IMR-90 (cell line): Measurements from ENCODE around the gene EPHA6. TPM values are rescaled to one million over a fixed set of nuclear protein-coding genes. Genes with fewer than 3 reads are reported as not detected.

Experiments
- ATAC-seq: fragments of 200-7000 bp; cut with Tn5 transposase; 2 replicates; pipeline ENCODE4 v1.9.1; 2020; ENCODE audit warnings: low read depth, mild to moderate bottlenecking, moderate library complexity
- BruUV-seq: library from RNA; stranded (reverse); fragments of 400-500 nt; replicated peaks from 2 replicates; lab custom pipeline; 2021; lab: Mats Ljungman, UMichigan
- CTCF ChIA-PET: fragments of 300-600 bp; formaldehyde crosslinking; extraction: SDS; loops from one replicate; lab custom pipeline; 2021; ENCODE audit warnings: antibody characterized with exemption; lab: Yijun Ruan, JAX
- POLR2A ChIA-PET: fragments of 300-600 bp; sonication (Branson Sonifier 250); formaldehyde crosslinking; loops from one replicate; lab custom pipeline; 2022; ENCODE audit warnings: antibody characterized with exemption; ENCODE audit not compliant: unreplicated experiment; lab: Charles Lee
- DNase-seq: peaks from one replicate; pipeline ENCODE4 v3.0.0; 2013
- H2AFZ ChIP-seq: replicated peaks from 2 replicates; pipeline ENCODE3; 2013; ENCODE audit warnings: low read length, mild to moderate bottlenecking; ENCODE audit not compliant: poor library complexity
- H2AK5ac ChIP-seq: 2 replicates; pipeline ENCODE4 v1.6.1; 2013; ENCODE audit warnings: low read depth, low read length, inconsistent platforms
- H2AK9ac ChIP-seq: replicated peaks from 2 replicates; pipeline ENCODE3; 2013; ENCODE audit warnings: mild to moderate bottlenecking, low read depth, low read length, moderate library complexity; ENCODE audit not compliant: poor library complexity
- H2BK120ac ChIP-seq: 2 replicates; pipeline ENCODE4 v1.6.1; 2013; ENCODE audit warnings: low read depth, low read length, inconsistent platforms
- H2BK15ac ChIP-seq: 3 replicates; pipeline ENCODE4 v1.6.1; 2013; ENCODE audit warnings: low read depth, low read length, inconsistent platforms
- H2BK20ac ChIP-seq: 2 replicates; pipeline ENCODE4 v1.6.1; 2013; ENCODE audit warnings: low read depth, mild to moderate bottlenecking, inconsistent platforms, low read length, moderate library complexity
- H2BK5ac ChIP-seq: 2 replicates; pipeline ENCODE4 v1.6.1; 2013; ENCODE audit warnings: mild to moderate bottlenecking, low read depth, low read length, inconsistent platforms; ENCODE audit not compliant: poor library complexity, severe bottlenecking
- H3K14ac ChIP-seq: replicated peaks from 2 replicates; pipeline ENCODE4 v1.6.1; 2013; ENCODE audit warnings: low read depth, low read length, inconsistent platforms
- H3K18ac ChIP-seq: 2 replicates; pipeline ENCODE4 v1.6.1; 2013; ENCODE audit warnings: low read depth, low read length, control low read depth
- H3K23ac ChIP-seq: 2 replicates; pipeline ENCODE4 v1.6.1; 2013; ENCODE audit warnings: low read depth, low read length, inconsistent platforms
- H3K27ac ChIP-seq: 2 replicates; pipeline ENCODE4 v1.5.1; 2013; ENCODE audit warnings: mild to moderate bottlenecking, control low read depth, low read length; ENCODE audit not compliant: insufficient read depth
- H3K27me3 ChIP-seq: 2 replicates; pipeline ENCODE4 v1.6.1; 2013; ENCODE audit warnings: low read length; ENCODE audit not compliant: control insufficient read depth, insufficient read depth
- H3K36me3 ChIP-seq: 2 replicates; pipeline ENCODE4 v1.6.1; 2013; ENCODE audit warnings: low read length, mixed read lengths; ENCODE audit not compliant: control insufficient read depth, insufficient read depth
- H3K4ac ChIP-seq: 2 replicates; pipeline ENCODE4 v1.6.1; 2013; ENCODE audit warnings: low read depth, low read length, inconsistent platforms
- H3K4me1 ChIP-seq: 2 replicates; pipeline ENCODE4 v1.6.1; 2013; ENCODE audit warnings: low read length, mixed read lengths; ENCODE audit not compliant: control insufficient read depth, insufficient read depth
- H3K4me2 ChIP-seq: 2 replicates; pipeline ENCODE4 v1.6.1; 2013; ENCODE audit warnings: low read depth, mild to moderate bottlenecking, control low read depth, low read length, moderate library complexity
- H3K4me3 ChIP-seq: 2 replicates; pipeline ENCODE4 v1.5.1; 2013; ENCODE audit warnings: low read depth, mild to moderate bottlenecking, control low read depth, low read length, moderate library complexity; ENCODE audit not compliant: insufficient read depth
- H3K56ac ChIP-seq: 2 replicates; pipeline ENCODE4 v1.6.1; 2013; ENCODE audit warnings: low read length, inconsistent platforms; ENCODE audit not compliant: insufficient read depth; ENCODE audit errors: extremely low read depth
- H3K79me1 ChIP-seq, 2 experiments: 2 replicates each; pipeline ENCODE4 v1.6.1; 2013; ENCODE audit warnings: low read length in 2 of 2, inconsistent platforms in 1 of 2, low read depth in 1 of 2
- H3K9ac ChIP-seq: 2 replicates; pipeline ENCODE4 v1.6.1; 2013; ENCODE audit warnings: low read depth, low read length, control low read depth
- H3K9me1 ChIP-seq: 2 replicates; pipeline ENCODE4 v1.6.1; 2013; ENCODE audit warnings: low read length, inconsistent platforms; ENCODE audit not compliant: insufficient read depth
- H3K9me3 ChIP-seq: 2 replicates; pipeline ENCODE4 v1.6.1; 2013; ENCODE audit warnings: low read length; ENCODE audit not compliant: control insufficient read depth, insufficient read depth
- H4K20me1 ChIP-seq: 2 replicates; pipeline ENCODE4 v1.6.1; 2013; ENCODE audit warnings: low read length, inconsistent platforms; ENCODE audit not compliant: insufficient read depth
- H4K5ac ChIP-seq: 2 replicates; pipeline ENCODE4 v1.6.1; 2013; ENCODE audit warnings: mild to moderate bottlenecking, low read depth, low read length, control low read depth
- H4K8ac ChIP-seq, 2 experiments: 2 replicates each; pipeline ENCODE4 v1.6.1; 2013; ENCODE audit warnings: low read depth in 2 of 2, low read length in 2 of 2, control low read depth in 1 of 2, inconsistent platforms in 1 of 2
- H4K91ac ChIP-seq: 2 replicates; pipeline ENCODE4 v1.6.1; 2013; ENCODE audit warnings: low read depth, low read length, inconsistent platforms; ENCODE audit not compliant: insufficient read depth
- BHLHE40 ChIP-seq: fragments of 150-350 bp; IDR thresholded peaks from 2 replicates; pipeline ENCODE4 v1.6.1; 2016; ENCODE audit warnings: mild to moderate bottlenecking, low read depth, low read length
- CEBPB ChIP-seq: IDR thresholded peaks from 2 replicates; pipeline ENCODE4 v1.6.1; 2012; ENCODE audit warnings: low read depth, low read length, improper control_type of control experiment
- CHD1 ChIP-seq: IDR thresholded peaks from 2 replicates; pipeline ENCODE4 v1.6.1; 2012; ENCODE audit warnings: low read depth, low read length, improper control_type of control experiment
- FOS ChIP-seq: fragments of 150-350 bp; IDR thresholded peaks from 2 replicates; pipeline ENCODE4 v1.6.1; 2016; ENCODE audit warnings: low read depth, low read length
- MAFK ChIP-seq: IDR thresholded peaks from 2 replicates; pipeline ENCODE4 v1.6.1; 2012; ENCODE audit warnings: low read depth, low read length, improper control_type of control experiment
- MAZ ChIP-seq: IDR thresholded peaks from 2 replicates; pipeline ENCODE4 v1.6.1; 2012; ENCODE audit warnings: low read depth, mild to moderate bottlenecking, low read length, improper control_type of control experiment, moderate library complexity, borderline replicate concordance
- MXI1 ChIP-seq: IDR thresholded peaks from 2 replicates; pipeline ENCODE4 v1.6.1; 2012; ENCODE audit warnings: low read depth, mild to moderate bottlenecking, low read length, moderate library complexity, borderline replicate concordance
- NFE2L2 ChIP-seq: fragments of 150-350 bp; IDR thresholded peaks from 2 replicates; pipeline ENCODE4 v1.6.1; 2016; ENCODE audit warnings: low read depth, mild to moderate bottlenecking, low read length
- POLR2A ChIP-seq: IDR thresholded peaks from 2 replicates; pipeline ENCODE4 v1.6.1; 2012; ENCODE audit warnings: mild to moderate bottlenecking, low read depth, low read length
- RAD21 ChIP-seq: IDR thresholded peaks from 2 replicates; pipeline ENCODE4 v1.6.1; 2012; ENCODE audit warnings: low read length, improper control_type of control experiment
- RCOR1 ChIP-seq: IDR thresholded peaks from 2 replicates; pipeline ENCODE4 v1.6.1; 2012; ENCODE audit warnings: mild to moderate bottlenecking, low read length, improper control_type of control experiment; ENCODE audit not compliant: insufficient replicate concordance
- RFX5 ChIP-seq: IDR thresholded peaks from 2 replicates; pipeline ENCODE4 v1.8.0; 2012; ENCODE audit warnings: low read depth, mild to moderate bottlenecking, low read length, moderate library complexity
- SMC3 ChIP-seq: fragments of 150-350 bp; IDR thresholded peaks from 2 replicates; pipeline ENCODE4 v1.6.1; 2016; ENCODE audit warnings: low read depth, mild to moderate bottlenecking, antibody characterized with exemption, low read length, moderate library complexity
- USF2 ChIP-seq: fragments of 150-350 bp; IDR thresholded peaks from 2 replicates; pipeline ENCODE4 v1.6.1; 2017; ENCODE audit warnings: mild to moderate bottlenecking, antibody characterized with exemption, low read length, low read depth
- WGBS, 2 experiments: methylation state at CpG; one replicate each; pipeline versions ENCODE4 v1.1.5 to v1.1.7; 2013; ENCODE audit warnings: missing lambda C conversion rate in 2 of 2; ENCODE audit not compliant: insufficient read length in 1 of 2; ENCODE audit errors: extremely low coverage in 2 of 2; 5-methylcytosine and 5-hydroxymethylcytosine counted together
- dilution Hi-C: fragments of 300-500 bp; cut with HindIII; formaldehyde crosslinking; loops from one replicate; pipeline ENCODE4 v1.14.3; 2018; ENCODE audit warnings: low sequenced_read_pairs; ENCODE audit not compliant: unreplicated experiment
- in situ Hi-C: fragments of 300-500 bp; cut with MboI; formaldehyde crosslinking; loops from 3 replicates; pipeline ENCODE4 v1.14.3; 2019; ENCODE audit warnings: low sequenced_read_pairs, inconsistent platforms, mixed read lengths
- intact Hi-C: fragments of 100-400 bp; cut with micrococcal nuclease; formaldehyde crosslinking; loops from 2 replicates; pipeline ENCODE4 v1.10.0; 2022
- polyA plus RNA-seq, 3 experiments: library from polyadenylated mRNA; depleted of rRNA; stranded (reverse); fragments of >200 nt; gene quantifications; 2 replicates each; pipeline ENCODE4 v1.2.3, GENCODE V29; 2012; ENCODE audit warnings: low replicate concordance in 1 of 3
- total RNA-seq: library from RNA; depleted of rRNA; stranded (reverse); fragments of >200 nt; gene quantifications from 2 replicates; pipeline ENCODE4 v1.2.3, GENCODE V29; 2012
- TF ChIP-seq, protein P1 (sequence below): conservative IDR thresholded peaks from 2 replicates; pipeline ENCODE4 v1.5.1; 2012; ENCODE audit warnings: mild to moderate bottlenecking, low read depth, low read length, improper control_type of control experiment
- TF ChIP-seq, protein P2 (sequence below): fragments of 150-350 bp; IDR thresholded peaks from 2 replicates; pipeline ENCODE4 v1.6.1; 2016; ENCODE audit warnings: low read depth, mild to moderate bottlenecking, low read length, moderate library complexity, borderline replicate concordance

EPHA6 gene
- total and polyA plus RNA-seq, 2 of the 4 experiments (the other 2 are of a cell fraction): not detected

DNA sequence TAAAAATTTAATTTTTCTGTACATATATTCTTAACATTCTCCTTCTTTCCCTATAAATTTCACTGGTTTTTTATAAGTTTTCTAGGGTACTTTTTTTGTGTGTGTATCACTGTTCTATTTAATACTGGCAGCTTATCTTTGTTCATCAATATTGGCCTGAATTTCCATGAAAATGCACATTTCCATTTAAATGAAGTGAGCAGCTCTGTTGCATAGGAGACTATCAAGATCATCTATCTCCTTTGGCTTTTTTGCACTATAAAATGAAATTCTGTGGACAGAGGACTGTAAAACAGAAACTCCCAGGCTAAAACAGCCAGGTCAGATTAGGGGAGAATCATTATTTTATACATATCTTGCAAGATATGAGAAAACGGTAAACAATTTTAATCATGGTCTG lies 673.2 kb downstream of the EPHA6 start:
- dilution Hi-C loops: no loop called here
- Histone ChIP-seq H3K36me3 (no peaks in the 10 kb centered on the region), H2AFZ (no peak overlapping the region), H3K79me1 (no peaks in the 10 kb centered on the region), H3K4ac (no peak overlapping the region), H2AK9ac (no peak overlapping the region), H3K56ac (no peak overlapping the region), H3K9me3 (peaks cover 10% of the 10 kb centered on the region), H3K4me3 (no peak overlapping the region), H4K91ac (no peak overlapping the region), H3K9ac (no peak overlapping the region), H3K4me2 (no peak overlapping the region), H3K27ac (no peak overlapping the region), H3K14ac (no peak overlapping the region), H2AK5ac (no peak overlapping the region), H2BK5ac (no peak overlapping the region), H3K27me3 (no peaks in the 10 kb centered on the region), H3K9me1 (no peaks in the 10 kb centered on the region), H4K5ac (no peak overlapping the region), H3K4me1 (no peaks in the 10 kb centered on the region), H3K23ac (no peak overlapping the region), H4K8ac (no peak overlapping the region), H3K18ac (no peak overlapping the region), H2BK15ac (no peak overlapping the region), H2BK120ac (no peak overlapping the region), H2BK20ac (no peak overlapping the region), H4K20me1 (no peaks in the 10 kb centered on the region)
- BruUV-seq: no TSS peak
- WGBS, 2 experiments: no CpG with 5 or more reads among the region's 1 CpG
- POLR2A ChIA-PET: no interaction called here
- CTCF ChIA-PET: no interaction called here
- DNase-seq (no peak), ATAC-seq (no peak)
- intact Hi-C loops: no loop called here
- TF ChIP-seq SMC3: no peak
- TF ChIP-seq, protein P1, sequence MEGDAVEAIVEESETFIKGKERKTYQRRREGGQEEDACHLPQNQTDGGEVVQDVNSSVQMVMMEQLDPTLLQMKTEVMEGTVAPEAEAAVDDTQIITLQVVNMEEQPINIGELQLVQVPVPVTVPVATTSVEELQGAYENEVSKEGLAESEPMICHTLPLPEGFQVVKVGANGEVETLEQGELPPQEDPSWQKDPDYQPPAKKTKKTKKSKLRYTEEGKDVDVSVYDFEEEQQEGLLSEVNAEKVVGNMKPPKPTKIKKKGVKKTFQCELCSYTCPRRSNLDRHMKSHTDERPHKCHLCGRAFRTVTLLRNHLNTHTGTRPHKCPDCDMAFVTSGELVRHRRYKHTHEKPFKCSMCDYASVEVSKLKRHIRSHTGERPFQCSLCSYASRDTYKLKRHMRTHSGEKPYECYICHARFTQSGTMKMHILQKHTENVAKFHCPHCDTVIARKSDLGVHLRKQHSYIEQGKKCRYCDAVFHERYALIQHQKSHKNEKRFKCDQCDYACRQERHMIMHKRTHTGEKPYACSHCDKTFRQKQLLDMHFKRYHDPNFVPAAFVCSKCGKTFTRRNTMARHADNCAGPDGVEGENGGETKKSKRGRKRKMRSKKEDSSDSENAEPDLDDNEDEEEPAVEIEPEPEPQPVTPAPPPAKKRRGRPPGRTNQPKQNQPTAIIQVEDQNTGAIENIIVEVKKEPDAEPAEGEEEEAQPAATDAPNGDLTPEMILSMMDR: no peak
- TF ChIP-seq USF2: no peak
- no peak for TF ChIP-seq MAZ
- no peak for TF ChIP-seq RFX5
- TF ChIP-seq NFE2L2: no peak
- TF ChIP-seq CEBPB: no peak
- no peak for TF ChIP-seq POLR2A
- no peak for TF ChIP-seq FOS
- no peak for TF ChIP-seq CHD1
- TF ChIP-seq MAFK: no peak
- TF ChIP-seq RCOR1: no peak
- TF ChIP-seq, protein P2, sequence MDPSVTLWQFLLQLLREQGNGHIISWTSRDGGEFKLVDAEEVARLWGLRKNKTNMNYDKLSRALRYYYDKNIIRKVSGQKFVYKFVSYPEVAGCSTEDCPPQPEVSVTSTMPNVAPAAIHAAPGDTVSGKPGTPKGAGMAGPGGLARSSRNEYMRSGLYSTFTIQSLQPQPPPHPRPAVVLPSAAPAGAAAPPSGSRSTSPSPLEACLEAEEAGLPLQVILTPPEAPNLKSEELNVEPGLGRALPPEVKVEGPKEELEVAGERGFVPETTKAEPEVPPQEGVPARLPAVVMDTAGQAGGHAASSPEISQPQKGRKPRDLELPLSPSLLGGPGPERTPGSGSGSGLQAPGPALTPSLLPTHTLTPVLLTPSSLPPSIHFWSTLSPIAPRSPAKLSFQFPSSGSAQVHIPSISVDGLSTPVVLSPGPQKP: no peak
- TF ChIP-seq MXI1: no peak
- TF ChIP-seq RAD21: no peak
- no peak for TF ChIP-seq BHLHE40
- in situ Hi-C loops: no loop called here
